Measurements from ENCODE around the gene RAET1L.
"Not testable (repeated sequence)": the region's sequence is repeated elsewhere in the genome, so short reads cannot be mapped to it uniquely, and the experiment has no call there.

Gene RAET1L, protein sequence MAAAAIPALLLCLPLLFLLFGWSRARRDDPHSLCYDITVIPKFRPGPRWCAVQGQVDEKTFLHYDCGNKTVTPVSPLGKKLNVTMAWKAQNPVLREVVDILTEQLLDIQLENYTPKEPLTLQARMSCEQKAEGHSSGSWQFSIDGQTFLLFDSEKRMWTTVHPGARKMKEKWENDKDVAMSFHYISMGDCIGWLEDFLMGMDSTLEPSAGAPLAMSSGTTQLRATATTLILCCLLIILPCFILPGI

GRCh38 chr6:150025201-150025917 is at the start of gene RAET1L:
Gene RAET1L, minus strand, starts transcription at chr6:150025532. Its CDS starts 61 bp downstream, at chr6:150025471.
- no peak for DNase-seq

GRCh38 chr6:150075034-150075421 is 49.7 kb upstream of the RAET1L start:
- DNase-seq, result no peak

GRCh38 chr6:150074396-150075033 is 49.2 kb upstream of the RAET1L start:
- not testable (repeated sequence) for DNase-seq

DNA sequence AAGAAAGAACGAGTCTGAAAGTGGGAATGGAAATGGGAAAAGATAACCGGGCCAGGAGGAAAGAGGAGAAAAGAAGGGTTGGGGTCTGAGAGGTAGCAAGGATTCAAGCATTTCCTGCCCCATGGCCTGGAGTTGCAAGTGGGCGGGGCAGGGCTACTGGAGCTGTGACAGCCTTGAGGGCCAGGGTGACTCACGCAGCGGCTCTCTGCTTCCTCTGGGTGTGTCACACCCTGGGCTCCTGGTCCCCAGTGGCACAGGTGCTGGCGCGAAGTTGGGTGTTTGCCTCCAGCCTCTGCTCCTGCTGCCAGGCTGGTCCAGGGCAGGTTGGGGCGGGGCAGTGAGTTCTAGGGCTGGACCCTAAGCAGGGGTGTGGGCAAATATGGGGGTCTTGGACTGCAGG is 46.9 kb upstream of the RAET1L start:
- peak; percentile 61 for DNase-seq

GRCh38 chr6:150070236-150070818 is 45.0 kb upstream of the RAET1L start:
- no peak for DNase-seq

- no peak for DNase-seq
Observed at GRCh38 chr6:150069706-150070105, 44.4 kb upstream of the RAET1L start.

DNA sequence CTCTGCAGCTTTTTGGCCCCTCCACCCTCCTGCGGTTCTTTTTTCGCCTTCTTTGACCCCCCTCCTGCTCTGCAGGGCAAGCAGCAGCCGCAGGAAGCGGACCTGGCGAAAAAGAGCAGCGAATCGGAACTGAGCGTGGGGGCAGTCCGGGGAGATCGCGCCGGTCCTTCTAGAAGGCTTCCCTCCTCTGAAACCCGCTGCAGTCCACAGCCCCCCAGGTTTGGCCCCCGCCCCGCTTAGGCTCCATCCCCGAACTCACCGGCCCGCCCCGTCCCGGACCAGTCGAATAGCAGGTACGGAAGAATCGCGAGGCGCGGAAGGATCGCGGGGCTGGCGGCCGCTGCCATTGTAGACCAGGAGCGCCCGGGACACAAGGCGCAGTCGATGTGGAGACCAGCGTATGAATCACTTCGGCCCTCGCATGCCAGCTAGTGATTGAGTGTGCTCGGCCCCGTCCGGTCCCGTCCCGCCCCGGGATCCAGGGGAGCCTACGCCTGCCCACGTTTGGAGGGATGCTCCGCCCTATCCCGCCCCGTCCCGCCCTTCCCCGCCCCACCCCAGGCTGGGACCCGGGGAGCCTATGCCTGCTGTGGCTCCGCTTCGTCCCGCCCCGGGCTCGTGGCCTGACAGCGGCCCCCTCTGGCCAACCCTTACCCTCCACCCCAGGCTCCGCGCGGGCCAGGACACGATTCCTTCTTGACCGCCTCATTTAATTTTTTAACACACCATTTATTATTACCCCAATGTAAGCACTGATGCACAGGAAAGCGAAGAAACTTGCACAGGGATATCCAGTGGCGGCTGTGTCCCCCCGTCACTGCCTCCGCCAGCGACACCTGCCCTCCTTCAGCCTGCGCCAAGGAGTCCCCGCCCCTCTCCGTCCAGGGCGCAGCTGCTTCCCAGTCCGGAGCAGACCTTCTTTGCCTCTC is 43.7 kb upstream of the RAET1L start, which contains the start of gene ULBP3:
ULBP3 (minus strand) TSS at position 402 of the 929 bp plus-strand sequence; CDS start at position 347, 55 bp downstream.
- DNase-seq, result no peak

- no peak for DNase-seq
Observed at GRCh38 chr6:150068151-150068550, 42.8 kb upstream of the RAET1L start.

- no peak for DNase-seq
Observed at GRCh38 chr6:150065083-150065482, 39.8 kb upstream of the RAET1L start.

DNA sequence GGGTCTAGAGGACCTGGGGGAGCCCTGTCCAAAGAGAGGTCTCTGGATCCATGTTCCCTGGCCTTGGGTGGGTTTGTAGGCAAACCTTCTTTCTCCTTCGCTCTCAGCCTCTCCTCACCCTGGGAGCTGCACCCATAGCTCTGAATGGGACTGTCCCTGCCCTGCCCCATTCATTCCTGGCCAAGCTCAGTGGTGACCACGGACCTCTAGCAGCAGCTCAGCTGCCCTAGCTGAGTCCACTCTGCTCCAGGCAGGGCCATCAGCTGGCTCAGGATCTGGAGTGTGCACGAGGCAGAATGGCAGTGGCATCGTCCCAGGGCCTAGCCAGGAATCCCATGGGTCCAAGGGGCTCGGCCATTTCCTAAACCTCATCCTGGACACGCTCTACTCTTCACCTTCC is 38.3 kb upstream of the RAET1L start:
- DNase-seq, result no peak

DNA sequence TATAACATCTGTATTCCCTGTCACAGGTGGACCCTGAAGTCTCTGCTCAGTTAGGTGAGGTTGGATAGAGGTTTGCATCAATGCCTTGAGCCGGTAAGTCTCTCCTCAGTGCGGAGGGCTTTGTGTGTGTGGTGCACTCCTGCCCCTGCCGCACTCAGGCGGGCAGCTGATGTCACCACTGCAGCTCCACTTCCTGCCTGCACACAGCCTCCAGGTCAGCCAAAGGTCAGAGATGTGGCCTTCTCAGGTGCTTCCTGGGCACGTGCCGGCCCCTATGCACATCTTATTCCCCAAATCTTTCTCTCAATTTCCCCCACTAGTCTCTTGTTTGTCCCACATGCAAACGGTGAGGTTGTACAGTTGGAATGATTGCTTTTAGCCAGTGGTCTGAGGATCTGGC is 34.6 kb upstream of the RAET1L start:
- peak; percentile 28 for DNase-seq

- DNase-seq, result no peak
Observed at GRCh38 chr6:150058986-150059385, 33.7 kb upstream of the RAET1L start.

DNA sequence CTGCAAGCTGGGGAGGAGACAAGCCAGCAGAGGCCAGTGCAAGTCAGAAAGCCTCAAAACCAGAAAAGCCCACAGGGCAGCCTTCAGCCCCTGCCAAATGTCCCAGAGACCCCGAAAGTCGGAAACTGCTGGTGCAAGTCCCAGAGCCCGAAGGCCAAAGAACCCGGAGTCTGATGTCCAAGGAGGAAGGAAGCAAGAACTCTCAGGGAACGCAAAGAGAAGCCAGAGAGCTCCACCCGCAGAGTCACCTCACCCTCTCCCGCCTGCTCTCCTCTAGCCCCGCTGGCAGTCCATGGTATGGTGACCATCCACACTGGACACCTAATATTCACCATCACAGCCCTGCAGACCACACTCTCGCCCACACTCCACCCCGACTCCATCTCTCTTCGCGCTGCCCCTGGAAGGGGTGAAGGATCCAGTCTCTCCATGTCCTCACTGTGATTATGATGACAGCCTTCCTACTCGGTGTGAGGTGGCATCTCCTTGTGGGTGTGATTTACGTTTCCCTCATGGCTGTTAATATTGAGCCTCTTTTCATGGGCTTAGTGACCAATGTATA is 33.0 kb upstream of the RAET1L start:
- no peak for DNase-seq

DNA sequence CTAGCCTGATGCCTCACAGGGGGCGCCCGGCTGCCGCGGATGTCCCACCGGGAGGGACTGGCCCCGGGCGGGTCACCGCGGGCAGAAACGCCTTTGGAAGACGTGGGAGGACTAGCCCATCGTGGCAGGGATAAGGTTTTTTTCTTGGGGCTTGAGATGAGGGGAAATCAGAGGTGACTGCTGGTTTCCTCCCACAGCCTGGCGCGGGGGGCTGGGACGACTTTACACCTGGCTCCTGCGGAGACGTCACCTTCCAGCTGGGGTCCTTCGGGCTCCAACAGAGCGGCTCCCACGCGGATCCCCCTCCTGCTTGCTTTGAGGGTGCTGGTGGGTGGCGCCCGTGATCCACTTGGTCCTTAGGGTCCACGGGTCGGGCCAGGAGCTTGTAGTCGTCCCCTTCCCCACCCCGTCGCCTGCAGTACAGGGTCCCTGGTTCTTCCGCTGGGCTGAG is 32.2 kb upstream of the RAET1L start:
- no peak for DNase-seq

DNA sequence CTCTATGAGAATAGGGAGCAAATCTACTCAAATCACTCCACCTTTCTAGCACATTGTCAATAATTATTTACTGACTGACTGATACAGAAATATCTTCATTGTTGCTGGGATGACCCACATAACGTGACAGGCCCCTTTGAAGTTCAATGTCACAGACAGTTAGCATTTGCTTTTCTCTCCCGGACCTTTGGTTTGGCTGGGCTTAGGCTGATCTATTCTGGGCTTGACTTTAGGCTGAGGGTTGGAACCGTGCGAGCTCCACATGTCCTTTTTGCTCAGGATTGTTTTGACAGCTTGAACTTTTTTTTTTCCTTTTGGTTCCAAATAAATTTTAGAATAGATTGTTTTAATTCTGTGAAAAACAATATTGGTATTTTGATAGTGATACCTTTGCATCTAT is 31.6 kb upstream of the RAET1L start:
- no peak for DNase-seq

GRCh38 chr6:150056156-150056555 is 30.8 kb upstream of the RAET1L start:
- no peak for DNase-seq

- no peak for DNase-seq
Observed at GRCh38 chr6:150055131-150055530, 29.8 kb upstream of the RAET1L start.

DNA sequence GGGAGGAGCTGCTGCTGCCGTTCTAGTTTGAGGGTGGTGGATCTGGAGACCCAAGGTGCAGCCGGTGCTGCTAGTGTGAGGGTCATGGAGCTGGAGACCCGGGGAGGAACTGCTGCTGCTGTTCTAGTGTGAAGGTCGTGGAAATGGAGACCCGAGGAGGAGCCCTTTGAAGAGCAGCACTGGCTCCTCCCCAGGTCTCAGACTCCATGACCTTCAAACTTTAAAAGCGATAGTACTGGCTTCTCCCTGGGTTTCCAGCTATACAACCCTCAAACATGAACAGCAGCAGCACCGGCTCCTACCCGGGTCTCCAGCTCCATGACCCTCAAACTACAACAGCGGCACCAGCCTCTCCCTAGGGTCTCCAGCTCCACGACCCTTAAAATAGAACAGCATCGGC is 28.1 kb upstream of the RAET1L start:
- no peak for DNase-seq

DNA sequence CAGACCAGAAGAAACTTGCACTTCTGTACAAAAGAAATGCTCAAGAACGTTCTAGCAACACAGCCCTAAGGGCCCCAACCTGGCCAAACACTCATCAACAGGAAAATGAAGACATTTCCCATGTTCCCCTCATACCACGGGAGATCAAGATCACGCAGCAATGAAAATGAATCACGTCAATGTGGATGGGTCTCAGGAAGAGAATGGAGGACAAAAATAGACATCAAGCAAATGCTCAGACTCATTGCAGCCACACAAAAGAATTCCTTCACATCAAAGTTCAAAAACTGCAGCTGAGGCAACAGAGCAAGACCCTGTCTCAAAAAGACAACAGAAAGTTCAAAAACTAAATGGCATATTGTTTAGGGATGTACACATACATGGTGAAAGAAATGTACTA is 25.5 kb upstream of the RAET1L start:
- no peak for DNase-seq

- no peak for DNase-seq
Observed at GRCh38 chr6:150048099-150048498, 22.8 kb upstream of the RAET1L start.

- no peak for DNase-seq
Observed at GRCh38 chr6:150046943-150047342, 21.6 kb upstream of the RAET1L start.

DNA sequence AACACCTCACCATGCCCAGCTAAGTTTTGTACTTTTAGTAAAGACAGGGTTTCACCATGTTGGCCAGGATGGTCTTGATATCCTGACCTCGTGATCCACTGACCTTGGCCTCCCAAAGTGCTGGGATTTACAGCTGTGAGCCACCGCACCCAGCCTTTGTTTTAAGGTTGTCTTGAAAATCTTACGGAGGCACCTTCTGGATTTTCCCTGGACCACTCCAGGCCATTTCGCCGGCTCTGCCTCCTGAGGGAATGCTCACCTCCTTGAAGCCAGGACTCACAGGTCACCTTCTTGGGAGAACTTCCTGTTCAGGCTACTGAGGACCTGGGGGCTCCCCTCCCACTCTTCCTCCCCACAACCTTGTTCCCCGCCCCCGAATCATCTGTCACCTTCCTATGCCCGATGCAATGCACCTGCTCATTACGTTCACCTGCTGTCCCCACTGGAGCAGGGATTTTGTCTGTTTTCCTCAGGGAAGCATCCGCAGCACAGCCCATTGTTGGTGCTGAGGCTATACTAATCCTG is 19.4 kb upstream of the RAET1L start:
- DNase-seq, result no peak

All from NK-92 treated with Interleukin-12 subunit alpha and Interleukin-12 subunit beta, amount 100 ng/mL, for 24 hours (cell line).